CMK (cell line): ENCODE data around the gene POC1B.

ENCODE experiments used
- DNase-seq: peaks from one replicate; pipeline ENCODE4 v3.0.0-alpha.2; 2010; ENCODE audit warnings: low read depth

POC1B gene

GRCh38 chr12:89418228-89418910, 107.5 kb downstream of the POC1B start:
- DNase-seq, result no peak

GRCh38 chr12:89417246-89417977, 108.4 kb downstream of the POC1B start:
- DNase-seq, result no peak

GRCh38 chr12:89416049-89416792, 109.6 kb downstream of the POC1B start:
- no peak for DNase-seq

- DNase-seq, result no peak
These were observed 111.0 kb downstream of the POC1B start for GRCh38 chr12:89414851-89415250.

GRCh38 chr12:89414322-89414721, 111.5 kb downstream of the POC1B start:
- no peak for DNase-seq

- DNase-seq, result no peak
These were observed 112.6 kb downstream of the POC1B start for GRCh38 chr12:89413234-89413633.

- no peak for DNase-seq
These were observed 113.2 kb downstream of the POC1B start for GRCh38 chr12:89412665-89413064.

GRCh38 chr12:89411846-89412245, 114.0 kb downstream of the POC1B start:
- no peak for DNase-seq

- DNase-seq, result no peak
These were observed 114.6 kb downstream of the POC1B start for GRCh38 chr12:89411234-89411633.

- no peak for DNase-seq
These were observed 120.1 kb downstream of the POC1B start for GRCh38 chr12:89405626-89406345.

GRCh38 chr12:89401433-89402058, 124.3 kb downstream of the POC1B start:
- DNase-seq, result no peak

- DNase-seq, result no peak
These were observed 125.4 kb downstream of the POC1B start for GRCh38 chr12:89400415-89400814.

GRCh38 chr12:89395712-89396111, 130.1 kb downstream of the POC1B start:
- DNase-seq, result no peak

- peak; percentile 83 for DNase-seq
These were observed 132.2 kb downstream of the POC1B start for GRCh38 chr12:89393551-89394121.

GRCh38 chr12:89392391-89392790, 133.5 kb downstream of the POC1B start:
- no peak for DNase-seq

GRCh38 chr12:89391726-89392336, 134.0 kb downstream of the POC1B start:
- DNase-seq, result no peak

GRCh38 chr12:89390802-89391673, 134.8 kb downstream of the POC1B start:
- no peak for DNase-seq

GRCh38 chr12:89389755-89390661, 135.8 kb downstream of the POC1B start:
- DNase-seq, result no peak

- no peak for DNase-seq
These were observed 139.7 kb downstream of the POC1B start for GRCh38 chr12:89386138-89386537.
